Measurements from ENCODE around the gene SENP3.

- no peak for TF ChIP-seq POLR2A (IDR thresholded peaks at IDR 0.05)
- TF ChIP-seq CTCF (IDR thresholded peaks at IDR 0.05), result no peak
Measured at GRCh38 chr17:7538050-7538449, 23.7 kb upstream of the SENP3 start.
